Motor neuron (in vitro differentiated cells): ENCODE results near the gene MAN1C1. TPM values are rescaled to one million over a fixed set of nuclear protein-coding genes. Genes with fewer than 3 reads are reported as not detected.
"Not testable (repeated sequence)": the region's sequence is repeated elsewhere in the genome, so short reads cannot be mapped to it uniquely, and the experiment has no call there.

Source experiments
- ATAC-seq, 8 experiments: fragments of 200-7000 bp; cut with Tn5 transposase; replicated peaks in 6 of 8; 2 replicates each; pipeline ENCODE4 v1.8.0; 2021; ENCODE audit warnings: mild to moderate bottlenecking in 8 of 8, moderate library complexity in 8 of 8
- H3K27ac ChIP-seq, 2 donors: fragments of 250-450 bp; sonication (Bioruptor Pico); 2 replicates each; pipeline ENCODE4 v1.9.0; 2021; ENCODE audit warnings: antibody characterized with exemption in 2 of 2, mild to moderate bottlenecking in 2 of 2, moderate library complexity in 1 of 2
- H3K4me1 ChIP-seq, 2 donors: fragments of 250-450 bp; sonication (Bioruptor Pico); replicated peaks in 1 of 2; 2 replicates each; pipeline ENCODE4 v1.6.1; 2021; ENCODE audit warnings: antibody characterized with exemption in 2 of 2, mild to moderate bottlenecking in 2 of 2, moderate library complexity in 1 of 2
- H3K4me3 ChIP-seq, 5 donors: fragments of 250-450 bp; sonication (Bioruptor Pico); 2 replicates each; pipeline ENCODE4 v1.9.0; 2021; ENCODE audit warnings: antibody characterized with exemption in 5 of 5, mild to moderate bottlenecking in 5 of 5, moderate library complexity in 4 of 5
- WGBS, 10 experiments: fragments of 450-650 bp; shearing (Covaris generic); methylation state at CpG; one replicate each; pipeline ENCODE4 v1.0.0; 2022; 5-methylcytosine and 5-hydroxymethylcytosine counted together
- in situ Hi-C, 9 experiments: fragments of 400-800 bp; cut with MboI; loops; one replicate each; pipeline ENCODE4 v1.15.0; 2021; ENCODE audit warnings: low sequenced_read_pairs in 9 of 9, low pct_unique_long_range_greater_than_20kb in 2 of 9; ENCODE audit not compliant: unreplicated experiment in 9 of 9
- total RNA-seq, 8 experiments: library from RNA; unstranded; fragments of 300-600 nt; gene quantifications; 2 replicates each; pipeline versions ENCODE4 v1.2.3 to v1.2.4, GENCODE V29; 2022

Gene MAN1C1
- total RNA-seq, 8 experiments from 2014 or later = 1.2 to 67.4 (median 5.7) TPM

GRCh38 chr1:25733271-25733670 lies 116.7 kb downstream of the MAN1C1 start:
- WGBS, 10 experiments = 20 to 100% (median 94%) methylated on average over 1 to 8 of the region's 9 CpGs; no CpG with 5 or more reads in 3 of the 10 experiments
- ATAC-seq = no peak
- H3K27ac ChIP-seq = no peak overlapping the region
- H3K4me3 ChIP-seq = no peak overlapping the region
- in situ Hi-C loops = no loop called here
- peaks cover 19 to 20% of the 10 kb centered on the region in 2 donors for H3K4me1 ChIP-seq

- ATAC-seq, H3K4me3 ChIP-seq, in situ Hi-C loops, H3K27ac ChIP-seq: not testable (repeated sequence)
- 67 to 94% (median 92%) methylated on average over 1 to 10 of the region's 10 CpGs; no CpG with 5 or more reads in 1 of the 10 experiments for WGBS, 10 experiments
- H3K4me1 ChIP-seq = peaks cover 12 to 13% of the 10 kb centered on the region in 2 donors
Observed at GRCh38 chr1:25734991-25735390, 118.4 kb downstream of the MAN1C1 start.

DNA sequence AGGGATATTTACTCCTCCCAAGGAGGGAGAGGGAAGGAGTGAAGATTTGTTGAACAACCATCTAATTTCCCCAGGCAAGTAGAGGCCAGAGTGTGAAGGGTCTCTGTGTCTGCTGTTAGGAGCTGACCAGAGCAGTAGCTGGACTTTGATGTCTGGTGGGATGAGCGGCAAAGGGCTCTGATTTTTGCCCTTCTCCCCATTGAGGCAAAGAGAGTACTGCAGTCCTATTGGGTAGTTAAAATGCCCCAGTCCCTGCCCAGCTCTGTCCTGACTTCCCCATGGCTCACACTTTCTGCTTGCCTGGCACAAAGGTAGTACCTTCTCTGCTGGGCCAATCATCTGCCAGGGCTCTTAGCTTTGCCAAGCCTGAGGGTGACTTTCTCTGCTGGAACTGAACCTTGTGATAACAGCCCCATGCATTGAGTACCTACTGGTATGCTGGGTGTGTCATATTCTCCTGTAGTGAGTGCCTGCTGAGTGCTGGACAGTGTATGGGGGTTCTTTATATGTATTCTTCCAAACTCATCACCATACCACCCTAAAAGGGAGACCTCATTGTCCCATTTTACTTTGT lies 119.5 kb downstream of the MAN1C1 start:
- Histone ChIP-seq H3K27ac (no peak overlapping the region), H3K4me1 (peaks cover 1 to 3% of the 10 kb centered on the region in 2 donors), H3K4me3 (no peak overlapping the region)
- in situ Hi-C loops = no loop called here
- no peak for ATAC-seq
- WGBS, 10 experiments = 83 to 100% (median 95%) methylated on average over 1 of the region's 1 CpG; no CpG with 5 or more reads in 4 of the 10 experiments

- H3K4me3 ChIP-seq = no peak overlapping the region
- ATAC-seq = peak in 6 of 8 experiments; percentile 38 to 94 (median 70)
- H3K4me1 ChIP-seq = no peaks in the 10 kb centered on the region
- WGBS, 10 experiments = 0 to 94% (median 69%) methylated on average over 1 to 5 of the region's 6 CpGs; no CpG with 5 or more reads in 4 of the 10 experiments
- no peak overlapping the region for H3K27ac ChIP-seq
- in situ Hi-C loops = no loop called here
Observed at GRCh38 chr1:25737130-25737529, 120.5 kb downstream of the MAN1C1 start.

DNA sequence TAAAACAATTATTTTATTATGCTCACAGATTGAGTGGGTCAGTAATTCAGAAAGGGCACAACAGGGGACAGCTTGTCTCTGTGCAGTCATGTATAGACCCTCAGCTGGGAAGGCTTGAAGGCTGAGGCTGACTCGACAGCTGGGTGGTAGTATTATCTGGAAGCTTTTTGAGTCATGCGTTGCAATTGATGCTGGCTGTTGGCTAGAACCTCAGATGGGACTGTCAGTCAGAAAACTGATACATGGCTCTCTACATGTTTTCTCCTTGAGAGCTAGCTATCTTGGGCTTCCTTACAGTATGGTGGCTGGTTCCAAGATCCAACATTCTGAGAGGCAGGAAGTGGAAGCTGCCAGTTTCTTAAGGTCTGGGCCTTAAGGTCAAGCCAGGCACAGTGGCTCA lies 121.9 kb downstream of the MAN1C1 start:
- H3K4me1 ChIP-seq = peaks cover 5% of the 10 kb centered on the region in 2 donors
- ATAC-seq = no peak
- 50 to 94% (median 87%) methylated on average over 1 to 2 of the region's 2 CpGs; no CpG with 5 or more reads in 4 of the 10 experiments for WGBS, 10 experiments
- H3K27ac ChIP-seq = no peak overlapping the region
- in situ Hi-C loops = no loop called here
- no peak overlapping the region for H3K4me3 ChIP-seq

- WGBS, 10 experiments = 0 to 73% (median 45%) methylated on average over 1 to 4 of the region's 4 CpGs; no CpG with 5 or more reads in 2 of the 10 experiments
- no peak overlapping the region for H3K4me3 ChIP-seq
- in situ Hi-C loops = no loop called here
- no peak overlapping the region for H3K27ac ChIP-seq
- no peak for ATAC-seq
- H3K4me1 ChIP-seq = peaks cover 10 to 13% of the 10 kb centered on the region in 2 donors
Observed at GRCh38 chr1:25739341-25739740, 122.8 kb downstream of the MAN1C1 start.

- in situ Hi-C loops = no loop called here
- 60 to 100% (median 82%) methylated on average over 1 to 3 of the region's 10 CpGs; no CpG with 5 or more reads in 4 of the 10 experiments for WGBS, 10 experiments
- no peak overlapping the region for H3K27ac ChIP-seq
- no peak for ATAC-seq
- no peak overlapping the region for H3K4me3 ChIP-seq
- peaks cover 10 to 13% of the 10 kb centered on the region in 2 donors for H3K4me1 ChIP-seq
Observed at GRCh38 chr1:25740071-25740470, 123.5 kb downstream of the MAN1C1 start.

GRCh38 chr1:25742316-25742715 lies 125.7 kb downstream of the MAN1C1 start:
- H3K4me1 ChIP-seq = peaks cover 16 to 19% of the 10 kb centered on the region in 2 donors
- no peak overlapping the region for H3K27ac ChIP-seq
- 50 to 100% (median 93%) methylated on average over 1 to 6 of the region's 7 CpGs; no CpG with 5 or more reads in 4 of the 10 experiments for WGBS, 10 experiments
- in situ Hi-C loops = no loop called here
- H3K4me3 ChIP-seq = no peak overlapping the region
- no peak for ATAC-seq

DNA sequence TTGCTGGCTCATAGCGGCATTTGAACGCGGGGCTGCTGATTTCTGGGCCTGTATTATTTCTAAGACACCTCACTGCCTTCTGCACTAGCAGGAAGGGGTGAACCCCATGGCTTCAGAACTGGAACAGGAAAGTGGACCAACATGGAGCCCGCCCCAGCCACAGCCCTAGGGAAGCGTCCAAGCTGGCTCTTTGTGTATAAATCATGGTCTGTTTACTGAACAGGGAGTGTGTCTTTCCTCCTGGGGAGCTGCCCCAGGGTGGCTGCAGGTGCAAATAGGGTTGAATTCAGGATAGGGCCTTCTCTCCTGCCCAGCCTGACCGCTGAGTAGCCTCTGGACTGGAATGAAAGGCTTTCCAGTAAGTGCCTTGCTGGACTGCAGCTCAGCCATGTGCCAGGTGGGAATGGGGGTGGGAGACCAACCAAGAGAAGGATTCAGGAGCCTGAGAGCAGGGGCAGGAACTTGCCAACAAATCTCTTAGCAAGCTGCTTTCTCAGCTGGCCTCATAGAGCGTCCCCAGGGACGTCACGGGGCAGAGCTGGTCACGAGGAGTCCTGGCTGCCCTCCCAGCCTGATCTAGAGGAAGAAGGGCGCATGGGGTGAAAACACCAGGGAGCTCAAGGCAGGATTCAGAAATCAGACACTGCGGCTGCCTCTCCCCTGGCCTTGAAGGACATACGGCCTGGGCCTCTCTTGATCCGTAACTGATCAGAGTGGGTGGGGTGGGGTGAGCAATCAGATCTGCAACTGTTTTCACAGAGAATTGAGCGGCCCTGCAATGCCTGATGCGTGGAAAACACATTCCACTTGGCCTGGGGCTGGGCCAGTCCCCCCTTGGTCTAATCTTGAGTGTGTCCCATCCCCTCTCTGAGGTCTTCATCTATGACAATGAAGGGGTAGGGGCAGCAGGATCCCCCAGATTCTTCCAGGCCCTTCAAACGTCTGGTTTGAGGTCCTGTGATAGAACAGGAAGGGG lies 126.9 kb downstream of the MAN1C1 start:
- peak; percentile 28 to 80 (median 62) for ATAC-seq
- peak overlapping the region in 1 of 2 donors; percentile 29 for H3K27ac ChIP-seq
- in situ Hi-C loops = no loop called here
- H3K4me1 ChIP-seq = peaks cover 18 to 22% of the 10 kb centered on the region in 2 donors
- H3K4me3 ChIP-seq = no peak overlapping the region
- 20 to 100% (median 78%) methylated on average over 1 to 15 of the region's 17 CpGs; no CpG with 5 or more reads in 1 of the 10 experiments for WGBS, 10 experiments

DNA sequence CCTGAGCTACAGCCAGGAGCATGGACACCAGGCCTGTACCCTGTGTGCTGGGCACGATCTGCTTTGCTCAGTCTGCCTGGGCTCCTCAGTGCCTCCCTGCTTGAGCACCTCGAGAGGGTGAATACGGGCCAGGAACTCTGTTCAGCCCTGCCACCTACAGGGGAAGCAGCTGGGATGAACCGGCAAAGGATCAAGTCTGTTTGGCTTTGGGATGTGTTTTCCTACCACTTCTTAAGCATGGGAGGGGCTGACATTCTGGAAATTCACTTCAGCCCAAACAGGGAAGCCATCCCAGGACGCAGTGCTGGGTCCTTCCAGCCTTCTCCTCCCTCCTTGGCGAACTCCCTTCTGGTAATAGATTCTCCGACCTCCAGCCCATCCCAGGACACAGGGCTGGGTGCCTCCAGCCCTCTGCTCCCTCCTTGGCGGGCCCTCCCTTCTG lies 127.6 kb downstream of the MAN1C1 start:
- peak; percentile 70 to 95 (median 78) for ATAC-seq

DNA sequence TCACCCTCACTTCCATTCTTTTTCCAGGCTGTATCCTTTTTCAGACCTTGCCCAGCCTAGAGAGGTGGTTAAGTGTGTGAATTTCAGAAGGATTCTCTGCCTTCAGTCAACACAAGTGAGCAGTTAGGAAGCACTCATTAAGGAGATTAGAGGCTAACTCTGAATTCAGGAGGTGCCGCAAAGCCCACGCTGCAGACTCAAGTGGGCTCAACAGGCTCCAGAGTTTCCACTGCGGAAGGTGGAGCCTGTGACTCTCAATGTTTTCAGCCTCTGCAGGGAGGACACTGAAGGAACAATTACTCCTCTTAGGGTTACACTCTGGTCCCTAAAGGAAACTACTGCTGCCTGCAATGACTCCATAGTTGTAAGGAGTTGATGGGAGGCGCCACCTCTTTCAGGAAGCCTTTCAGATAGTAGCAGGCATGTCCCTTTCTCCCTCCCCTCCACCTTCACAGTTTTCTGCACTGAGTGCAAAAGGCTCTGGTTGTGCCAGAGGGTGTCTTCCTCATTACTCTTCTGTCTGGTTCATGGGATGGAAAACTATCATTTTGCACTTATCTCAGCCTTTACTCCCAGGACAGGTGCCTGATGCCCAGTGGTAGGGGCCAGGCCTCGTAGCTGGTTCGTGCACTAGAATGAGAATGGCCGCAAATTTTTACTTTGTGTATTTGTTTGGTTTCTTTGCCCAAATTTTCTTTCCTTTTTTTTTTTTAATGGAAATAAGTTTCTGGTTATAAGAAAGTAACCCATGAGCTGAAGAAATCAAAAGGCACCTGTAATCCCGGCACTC lies 128.2 kb downstream of the MAN1C1 start:
- WGBS, 10 experiments = 75 to 96% (median 88%) methylated on average over 4 to 8 of the region's 8 CpGs; no CpG with 5 or more reads in 2 of the 10 experiments
- ATAC-seq = no peak

More for the DNA sequence above, 127.6 kb downstream of the MAN1C1 start:
- Histone ChIP-seq H3K4me1 (peaks cover 18 to 22% of the 10 kb centered on the region in 2 donors), H3K4me3 (no peak overlapping the region), H3K27ac (no peak overlapping the region)
- WGBS, 10 experiments = 4 to 80% (median 48%) methylated on average over 1 to 7 of the region's 8 CpGs; no CpG with 5 or more reads in 2 of the 10 experiments
- in situ Hi-C loops = no loop called here

DNA sequence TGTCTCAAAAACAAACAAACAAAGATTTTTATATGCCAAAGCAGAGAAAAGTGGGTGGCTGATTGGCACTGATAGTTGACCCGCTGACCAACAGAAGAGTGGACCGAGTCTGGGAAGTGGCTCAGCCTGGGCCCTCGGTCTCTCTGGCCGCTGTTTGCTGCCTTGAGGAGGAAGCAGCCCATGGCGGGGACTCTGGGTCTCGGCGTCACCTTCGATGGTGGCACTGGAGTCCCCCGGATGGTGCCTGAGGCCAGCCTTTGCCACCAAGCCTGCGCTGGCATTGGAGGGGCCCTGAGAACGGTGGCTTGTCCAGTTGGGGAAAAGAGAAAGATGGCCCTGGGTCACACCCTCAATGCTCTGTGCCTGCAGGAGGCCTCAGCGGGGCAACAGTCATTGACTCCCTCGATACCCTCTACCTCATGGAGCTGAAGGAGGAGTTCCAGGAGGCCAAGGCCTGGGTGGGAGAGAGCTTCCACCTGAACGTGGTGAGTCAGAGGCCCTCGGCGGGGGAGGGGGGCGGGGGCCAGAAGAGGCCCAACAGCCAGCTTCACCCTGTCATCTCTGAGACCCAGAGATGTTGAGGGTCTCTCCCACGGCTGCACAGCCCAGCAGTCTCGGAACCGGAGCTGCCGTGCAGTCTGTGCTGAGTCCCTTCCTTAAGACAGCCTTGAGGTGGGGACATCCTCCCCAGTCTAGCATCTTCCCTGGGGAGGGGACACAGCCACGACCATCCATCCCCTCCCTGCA lies 129.9 kb downstream of the MAN1C1 start:
- Histone ChIP-seq H3K27ac (no peak overlapping the region), H3K4me1 (peaks cover 18 to 22% of the 10 kb centered on the region in 2 donors), H3K4me3 (no peak overlapping the region)
- WGBS, 10 experiments = 95 to 100% (median 100%) methylated on average over 2 to 9 of the region's 22 CpGs; no CpG with 5 or more reads in 4 of the 10 experiments
- no peak for ATAC-seq
- in situ Hi-C loops = no loop called here

More for the DNA sequence above, 128.2 kb downstream of the MAN1C1 start:
- H3K4me1 ChIP-seq = peaks cover 18 to 22% of the 10 kb centered on the region in 2 donors
- H3K4me3 ChIP-seq = no peak overlapping the region
- in situ Hi-C loops = no loop called here
- H3K27ac ChIP-seq = no peak overlapping the region
